Kidney glomerular epithelial cell (primary cell): Measurements from ENCODE around the gene SIRPD.
A peak's percentile ranks its signal among the peaks of the same experiment; 100 is the strongest.
"Not testable (repeated sequence)": the region's sequence is repeated elsewhere in the genome, so short reads cannot be mapped to it uniquely, and the experiment has no call there.

ENCODE experiments used
- DNase-seq: peaks from one replicate; lab custom pipeline; 2025; lab: John Stamatoyannopoulos, UW

SIRPD gene

GRCh38 chr20:1557605-1558004 is at the start of gene SIRPD:
TSS of gene SIRPD (minus strand) at chr20:1557705. CDS start at chr20:1557653, 52 bp downstream.
- DNase-seq = no peak

GRCh38 chr20:1600736-1601135 is 43.2 kb upstream of the SIRPD start:
- DNase-seq = no peak

- no peak for DNase-seq
Measured at GRCh38 chr20:1595333-1595732, 37.8 kb upstream of the SIRPD start.

- no peak for DNase-seq
Measured at GRCh38 chr20:1588533-1589460, 31.3 kb upstream of the SIRPD start.

- DNase-seq = no peak
Measured at GRCh38 chr20:1587781-1588532, 30.5 kb upstream of the SIRPD start.

- DNase-seq = no peak
Measured at GRCh38 chr20:1579488-1579887, 22.0 kb upstream of the SIRPD start.

GRCh38 chr20:1577906-1578305 is 20.4 kb upstream of the SIRPD start:
- DNase-seq = no peak

GRCh38 chr20:1577313-1577712 is 19.8 kb upstream of the SIRPD start:
- DNase-seq = not testable (repeated sequence)

- DNase-seq = no peak
Measured at GRCh38 chr20:1576641-1577040, 19.1 kb upstream of the SIRPD start.

GRCh38 chr20:1576003-1576402 is 18.5 kb upstream of the SIRPD start:
- not testable (repeated sequence) for DNase-seq

GRCh38 chr20:1571583-1571982 is 14.1 kb upstream of the SIRPD start:
- DNase-seq = not testable (repeated sequence)

- no peak for DNase-seq
Measured at GRCh38 chr20:1569415-1569881, 11.9 kb upstream of the SIRPD start.

- no peak for DNase-seq
Measured at GRCh38 chr20:1568163-1568490, 10.6 kb upstream of the SIRPD start.

GRCh38 chr20:1567392-1568162 is 10.1 kb upstream of the SIRPD start:
- DNase-seq = peak; percentile 95

- DNase-seq = no peak
Measured at GRCh38 chr20:1566701-1567100, 9.2 kb upstream of the SIRPD start.

- no peak for DNase-seq
Measured at GRCh38 chr20:1565461-1565860, 8.0 kb upstream of the SIRPD start.

GRCh38 chr20:1563598-1563997 is 6.1 kb upstream of the SIRPD start:
- DNase-seq = no peak

- DNase-seq = no peak
Measured at GRCh38 chr20:1562622-1563021, 5.1 kb upstream of the SIRPD start.

GRCh38 chr20:1561350-1561749 is 3.8 kb upstream of the SIRPD start:
- no peak for DNase-seq

GRCh38 chr20:1555952-1556351 is 1.6 kb downstream of the SIRPD start:
- DNase-seq = no peak

- no peak for DNase-seq
Measured at GRCh38 chr20:1539816-1540419, 17.6 kb downstream of the SIRPD start.

- DNase-seq = no peak
Measured at GRCh38 chr20:1538655-1539054, 18.9 kb downstream of the SIRPD start.
